ENCODE results near the gene SNX3.
"Not testable (repeated sequence)": the region's sequence is repeated elsewhere in the genome, so short reads cannot be mapped to it uniquely, and the experiment has no call there.

The SNX3 gene
- total RNA-seq, result 27.6 to 76.6 (median 61.3) reads per million in 9 experiments

DNA sequence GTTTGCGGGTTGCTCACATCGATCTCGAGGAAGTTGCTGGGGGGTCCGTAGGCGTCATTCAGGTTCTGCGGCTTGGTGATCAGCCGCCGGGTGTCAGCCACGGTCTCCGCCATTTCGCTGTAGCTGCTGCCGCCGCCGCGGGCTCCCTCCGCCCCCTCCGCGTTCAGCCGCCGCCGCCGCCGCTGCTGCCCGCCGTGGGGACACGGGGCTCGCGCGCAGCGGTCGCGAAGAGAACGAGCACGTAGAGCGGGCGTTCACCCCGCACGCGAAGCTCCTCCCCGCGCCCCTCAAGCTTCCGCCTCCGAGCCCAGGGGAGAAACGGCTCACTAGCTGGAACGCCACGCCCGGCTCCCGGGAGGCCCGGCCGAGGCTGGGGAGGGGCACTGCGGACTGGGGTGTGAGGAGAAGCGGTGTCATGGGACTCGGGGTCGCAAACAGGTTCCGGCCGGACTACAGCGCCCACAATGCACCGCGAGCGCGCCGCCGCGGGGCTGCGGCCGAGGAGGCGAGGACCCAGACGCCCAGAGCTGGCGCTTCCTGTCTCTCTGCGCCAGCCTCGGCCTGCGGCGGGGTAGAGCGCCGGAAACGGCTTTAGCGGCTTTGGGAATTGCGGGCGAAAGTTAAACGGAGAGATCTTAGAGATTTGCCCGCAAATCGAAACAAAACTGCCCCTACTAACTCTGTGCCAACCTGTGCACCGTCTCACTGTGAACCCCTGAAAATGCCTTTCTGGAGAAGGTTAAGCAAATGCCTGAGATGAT, at the start of gene SNX3:
Gene SNX3, minus strand, starts transcription at position 232 of the 761 bp plus-strand sequence. Its CDS starts 119 bp downstream, at position 113.
- Mint-ChIP-seq H3K4me3 (peak within 1 kb of the TSS; percentile 87 to 90), H3K27me3 (no peaks in the 10 kb centered on the region), H3K4me1 (ENCODE audit: low read depth in 2 of 2) (peaks cover 9 to 19% of the 10 kb centered on the region in 2 donors), H3K36me3 (ENCODE audit: insufficient read depth) (peaks cover 28% of the 10 kb centered on the region), H3K27ac (peak within 1 kb of the TSS; percentile 96 to 98), H3K9me3 (no peaks in the 10 kb centered on the region)
- ATAC-seq (replicated peaks) (peak; percentile 81), DNase-seq (peak; percentile 84 to 88 (median 87))

- Mint-ChIP-seq H3K9me3 (no peaks in the 10 kb centered on the region), H3K27ac (no peak overlapping the region), H3K36me3 (ENCODE audit: insufficient read depth) (no peaks in the 10 kb centered on the region), H3K4me1 (ENCODE audit: low read depth in 2 of 2) (no peaks in the 10 kb centered on the region), H3K4me3 (no peak overlapping the region), H3K27me3 (no peaks in the 10 kb centered on the region)
- no peak for ATAC-seq (replicated peaks)
- no peak for DNase-seq
Observed at GRCh38 chr6:108309844-108310243, 49.0 kb upstream of the SNX3 start.

DNA sequence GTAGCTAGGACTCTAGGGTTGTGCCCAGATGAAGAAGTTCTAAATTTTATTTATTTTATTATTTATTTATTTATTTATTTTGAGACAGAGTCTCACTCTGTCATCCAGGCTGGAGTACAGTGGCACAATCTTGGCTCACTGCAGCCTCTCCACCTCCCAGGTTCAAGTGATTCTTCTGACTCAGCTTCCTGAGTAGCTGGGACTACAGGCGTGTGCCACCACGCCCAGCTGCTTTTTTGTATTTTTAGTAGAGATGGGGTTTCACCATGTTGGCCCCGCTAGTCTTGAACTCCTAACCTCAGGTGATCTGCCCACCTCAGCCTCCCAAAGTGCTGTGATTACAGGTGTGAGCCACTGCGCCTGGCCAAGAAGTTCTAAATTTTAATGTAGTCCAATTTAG, 47.8 kb upstream of the SNX3 start:
- not testable (repeated sequence) for H3K36me3 Mint-ChIP-seq (ENCODE audit: insufficient read depth); H3K27me3 Mint-ChIP-seq; H3K4me3 Mint-ChIP-seq; ATAC-seq (replicated peaks); H3K27ac Mint-ChIP-seq; H3K9me3 Mint-ChIP-seq; H3K4me1 Mint-ChIP-seq (ENCODE audit: low read depth in 2 of 2); DNase-seq

GRCh38 chr6:108304646-108305045, 43.8 kb upstream of the SNX3 start:
- peaks cover 0 to under 1% of the 10 kb centered on the region in 2 donors for H3K4me1 Mint-ChIP-seq (ENCODE audit: low read depth in 2 of 2)
- ATAC-seq (replicated peaks) (no peak), DNase-seq (no peak)
- no peak overlapping the region for H3K27ac Mint-ChIP-seq
- no peak overlapping the region for H3K4me3 Mint-ChIP-seq
- H3K36me3 Mint-ChIP-seq (ENCODE audit: insufficient read depth), result no peaks in the 10 kb centered on the region
- no peaks in the 10 kb centered on the region for H3K9me3 Mint-ChIP-seq
- H3K27me3 Mint-ChIP-seq, result no peaks in the 10 kb centered on the region

DNA sequence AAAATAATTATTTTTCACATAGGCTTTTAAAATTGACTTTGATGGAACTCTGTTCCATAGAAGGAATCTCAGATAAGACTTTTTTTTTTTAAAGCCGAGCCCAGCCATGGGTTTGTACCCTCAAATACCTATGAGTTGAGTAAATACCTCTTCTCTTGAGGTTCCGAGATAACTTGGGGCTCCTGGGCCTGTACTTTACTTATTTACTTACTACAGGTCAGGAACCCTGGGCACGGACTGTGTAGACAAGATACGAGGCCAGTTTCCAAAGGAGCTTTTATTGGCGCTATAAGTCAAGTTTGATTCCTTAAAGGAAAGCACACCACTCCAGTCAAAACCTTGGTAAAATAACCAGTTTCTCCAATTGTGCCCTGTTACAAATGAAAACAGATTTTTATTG, 41.5 kb upstream of the SNX3 start:
- Mint-ChIP-seq H3K4me1 (ENCODE audit: low read depth in 2 of 2) (peaks cover 3 to 4% of the 10 kb centered on the region in 2 donors), H3K4me3 (no peak overlapping the region), H3K27me3 (no peaks in the 10 kb centered on the region), H3K27ac (no peak overlapping the region), H3K36me3 (ENCODE audit: insufficient read depth) (no peaks in the 10 kb centered on the region), H3K9me3 (no peaks in the 10 kb centered on the region)
- no peak for ATAC-seq (replicated peaks)
- DNase-seq, result no peak

- Mint-ChIP-seq H3K36me3 (ENCODE audit: insufficient read depth) (peaks cover 18% of the 10 kb centered on the region), H3K4me3 (peak overlapping the region; percentile 97 to 98), H3K4me1 (ENCODE audit: low read depth in 2 of 2) (peaks cover 7 to 12% of the 10 kb centered on the region in 2 donors), H3K27ac (peak overlapping the region; percentile 100), H3K27me3 (no peaks in the 10 kb centered on the region), H3K9me3 (no peaks in the 10 kb centered on the region)
- no peak for DNase-seq
- no peak for ATAC-seq (replicated peaks)
Observed at GRCh38 chr6:108295676-108296075, 34.8 kb upstream of the SNX3 start.

GRCh38 chr6:108294727-108295625, 34.1 kb upstream of the SNX3 start, which contains the start of gene AFG1L:
Gene AFG1L, plus strand, starts transcription at chr6:108295054. Its CDS starts 26 bp downstream, at chr6:108295080.
- Mint-ChIP-seq H3K4me3 (peak within 1 kb of the TSS; percentile 97 to 98), H3K36me3 (ENCODE audit: insufficient read depth) (peaks cover 18% of the 10 kb centered on the region), H3K27ac (peak within 1 kb of the TSS; percentile 100), H3K9me3 (no peaks in the 10 kb centered on the region), H3K27me3 (no peaks in the 10 kb centered on the region), H3K4me1 (ENCODE audit: low read depth in 2 of 2) (peaks cover 7 to 12% of the 10 kb centered on the region in 2 donors)
- DNase-seq, result peak; percentile 81 to 89 (median 81)
- ATAC-seq (replicated peaks), result peak; percentile 91

GRCh38 chr6:108294297-108294726, 33.5 kb upstream of the SNX3 start:
- H3K36me3 Mint-ChIP-seq (ENCODE audit: insufficient read depth), result peaks cover 18% of the 10 kb centered on the region
- H3K4me3 Mint-ChIP-seq, result peak overlapping the region; percentile 97 to 98
- H3K27ac Mint-ChIP-seq, result peak overlapping the region; percentile 100
- peaks cover 4 to 9% of the 10 kb centered on the region in 2 donors for H3K4me1 Mint-ChIP-seq (ENCODE audit: low read depth in 2 of 2)
- DNase-seq (no peak), ATAC-seq (replicated peaks) (peak; percentile 56)
- H3K27me3 Mint-ChIP-seq, result no peaks in the 10 kb centered on the region
- no peaks in the 10 kb centered on the region for H3K9me3 Mint-ChIP-seq

DNA sequence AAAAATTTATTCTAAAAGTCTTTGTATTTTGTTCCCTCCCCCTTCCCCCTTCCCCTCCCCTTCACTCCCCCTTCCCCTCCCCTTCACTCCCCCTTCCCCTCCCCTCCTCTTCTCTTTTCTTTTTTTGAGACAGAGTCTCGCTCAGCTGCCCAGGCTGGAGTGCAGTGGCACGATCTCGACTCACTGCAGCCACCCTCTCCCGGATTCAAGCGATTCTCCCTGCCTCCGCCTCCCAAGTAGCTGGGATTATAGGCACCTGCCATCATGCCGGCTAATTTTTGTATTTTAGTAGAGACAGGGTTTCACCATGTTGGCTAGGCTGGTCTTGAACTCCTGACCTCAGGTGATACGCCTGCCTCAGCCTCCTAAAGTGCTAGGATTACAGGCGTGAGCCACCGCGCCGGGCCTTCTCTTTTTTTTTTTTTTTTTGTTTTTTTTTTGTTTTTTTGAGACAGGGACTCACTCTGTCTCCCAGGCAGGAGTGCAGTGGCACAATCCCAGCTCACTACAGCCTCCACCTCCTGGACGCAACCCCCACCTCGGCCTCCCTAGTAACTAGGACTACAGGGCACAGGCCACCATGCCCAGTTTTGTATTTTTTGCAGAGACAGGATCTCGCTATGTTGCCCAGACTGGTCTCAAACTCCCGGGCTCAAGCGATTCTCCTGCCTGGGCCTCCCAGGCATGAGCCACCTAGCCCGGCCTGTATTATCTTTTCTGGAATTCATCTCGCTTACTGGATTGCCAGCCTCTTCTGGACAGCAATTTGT, 32.9 kb upstream of the SNX3 start:
- Mint-ChIP-seq H3K27me3 (no peaks in the 10 kb centered on the region), H3K4me3 (peak overlapping the region; percentile 97 to 98), H3K4me1 (ENCODE audit: low read depth in 2 of 2) (peaks cover 4 to 8% of the 10 kb centered on the region in 2 donors), H3K9me3 (no peaks in the 10 kb centered on the region), H3K27ac (peak overlapping the region; percentile 100), H3K36me3 (ENCODE audit: insufficient read depth) (peaks cover 18% of the 10 kb centered on the region)
- DNase-seq (no peak), ATAC-seq (replicated peaks) (no peak)

DNA sequence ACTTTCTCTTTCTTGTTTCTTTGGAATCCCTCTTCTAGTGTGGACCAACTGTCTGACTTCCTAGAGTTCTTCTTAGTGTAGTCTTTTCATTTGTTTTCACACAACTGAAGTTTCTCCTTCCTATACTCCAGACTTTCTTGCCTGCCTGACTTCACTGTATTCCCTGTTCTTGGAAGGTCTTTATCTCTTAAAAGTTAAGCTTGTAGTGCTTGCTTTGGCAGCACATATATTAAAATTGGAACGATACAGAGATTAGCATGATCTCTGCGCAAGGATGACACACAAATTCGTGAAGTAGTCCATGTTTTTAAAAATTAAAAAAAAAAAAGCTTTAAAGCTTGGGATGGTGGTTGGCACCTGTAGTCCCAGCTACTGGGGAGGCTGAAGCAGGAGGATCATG, 31.7 kb upstream of the SNX3 start:
- not testable (repeated sequence) for DNase-seq, H3K27ac Mint-ChIP-seq

DNA sequence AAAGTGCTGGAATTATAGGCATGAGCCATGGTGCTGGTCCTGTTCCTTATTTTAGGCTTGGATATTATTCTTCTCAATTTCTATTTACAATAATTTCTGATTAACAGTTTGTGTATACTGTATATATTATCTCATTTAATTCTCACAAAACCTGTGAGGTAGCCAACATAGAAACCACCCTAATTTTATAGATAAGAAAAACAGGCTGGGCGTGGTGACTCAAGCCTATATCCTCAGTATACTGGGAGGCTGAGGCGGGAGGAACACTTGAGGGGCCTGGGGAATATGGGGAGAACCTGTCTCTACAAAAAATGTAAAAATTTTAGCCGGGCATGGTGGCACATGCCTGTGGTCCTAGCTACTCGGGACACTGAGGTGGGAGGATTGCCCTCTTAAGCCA, 30.3 kb upstream of the SNX3 start:
- no peaks in the 10 kb centered on the region for H3K9me3 Mint-ChIP-seq
- no peak for ATAC-seq (replicated peaks)
- H3K36me3 Mint-ChIP-seq (ENCODE audit: insufficient read depth), result peaks cover 18% of the 10 kb centered on the region
- no peak overlapping the region for H3K4me3 Mint-ChIP-seq
- H3K4me1 Mint-ChIP-seq (ENCODE audit: low read depth in 2 of 2), result peaks cover 4 to 8% of the 10 kb centered on the region in 2 donors
- no peak for DNase-seq
- H3K27ac Mint-ChIP-seq, result no peak overlapping the region
- H3K27me3 Mint-ChIP-seq, result no peaks in the 10 kb centered on the region

More for the DNA sequence above, 31.7 kb upstream of the SNX3 start:
- H3K27me3 Mint-ChIP-seq; H3K4me1 Mint-ChIP-seq (ENCODE audit: low read depth in 2 of 2); H3K4me3 Mint-ChIP-seq; ATAC-seq (replicated peaks); H3K9me3 Mint-ChIP-seq: not testable (repeated sequence)
- H3K36me3 Mint-ChIP-seq (ENCODE audit: insufficient read depth), result peaks cover 18% of the 10 kb centered on the region

- Mint-ChIP-seq H3K4me3 (no peak overlapping the region), H3K27me3 (peaks cover 2 to 4% of the 10 kb centered on the region in 2 donors), H3K4me1 (ENCODE audit: low read depth in 2 of 2) (no peaks in the 10 kb centered on the region), H3K9me3 (no peaks in the 10 kb centered on the region), H3K27ac (no peak overlapping the region), H3K36me3 (ENCODE audit: insufficient read depth) (peaks cover under 1% of the 10 kb centered on the region)
- ATAC-seq (replicated peaks) (no peak), DNase-seq (no peak)
Observed at GRCh38 chr6:108288742-108289141, 27.9 kb upstream of the SNX3 start.

DNA sequence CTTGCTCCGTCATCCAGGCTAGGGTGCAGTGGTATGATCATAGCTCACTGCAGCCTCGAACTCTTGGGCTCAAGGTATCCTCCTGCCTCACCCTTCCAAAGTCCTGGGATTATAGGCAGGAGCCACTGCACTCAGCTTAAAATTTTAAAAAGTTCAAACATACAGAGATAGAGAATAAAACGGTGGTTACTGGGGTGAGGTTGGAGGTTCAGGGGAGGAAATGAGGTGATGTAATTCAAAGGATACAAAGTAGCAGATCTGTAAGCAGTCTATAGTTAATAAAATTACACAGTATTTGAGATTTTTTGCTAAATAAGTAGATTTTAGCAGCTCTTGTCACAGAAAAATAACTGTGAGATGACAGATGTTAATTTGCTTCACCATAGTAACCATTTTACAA, 26.5 kb upstream of the SNX3 start:
- no peaks in the 10 kb centered on the region for H3K4me1 Mint-ChIP-seq (ENCODE audit: low read depth in 2 of 2)
- no peaks in the 10 kb centered on the region for H3K9me3 Mint-ChIP-seq
- H3K36me3 Mint-ChIP-seq (ENCODE audit: insufficient read depth), result no peaks in the 10 kb centered on the region
- DNase-seq, result no peak
- ATAC-seq (replicated peaks), result no peak
- H3K4me3 Mint-ChIP-seq, result no peak overlapping the region
- H3K27me3 Mint-ChIP-seq, result peaks cover 5 to 9% of the 10 kb centered on the region in 2 donors
- no peak overlapping the region for H3K27ac Mint-ChIP-seq

Data from effector memory CD8-positive, alpha-beta T cell (primary cell).